SK-N-SH treated with all-trans-retinoic acid at 6 μM for 48 hours (cell line): ENCODE data around the gene STC2.

ENCODE experiments used
- ATAC-seq: fragments of 200-7000 bp; cut with Tn5 transposase; 3 replicates; pipeline ENCODE4 v1.9.1; 2020; ENCODE audit warnings: mild to moderate bottlenecking, moderate library complexity
- ARNTL ChIP-seq: fragments of 450-650 bp; formaldehyde crosslinking; IDR thresholded peaks from 2 replicates; pipeline ENCODE4 v1.5.0; 2020; ENCODE audit warnings: low read depth, mild to moderate bottlenecking, moderate library complexity, borderline replicate concordance
- BACH2 ChIP-seq: fragments of 250-450 bp; sonication (Bioruptor Pico); IDR thresholded peaks from 2 replicates; pipeline ENCODE4 v1.9.0; 2021; ENCODE audit warnings: mild to moderate bottlenecking, borderline replicate concordance
- CREB5 ChIP-seq: fragments of 250-450 bp; sonication (Bioruptor Pico); IDR thresholded peaks from 2 replicates; pipeline ENCODE4 v1.5.1; 2020; ENCODE audit warnings: low read depth, mild to moderate bottlenecking, moderate library complexity
- CSDC2 ChIP-seq: fragments of 250-450 bp; sonication (Bioruptor Pico); IDR thresholded peaks from 2 replicates; pipeline ENCODE4 v1.5.0; 2020; ENCODE audit warnings: mild to moderate bottlenecking, moderate library complexity
- CSRNP3 ChIP-seq: fragments of 250-450 bp; sonication (Bioruptor Pico); IDR thresholded peaks from 2 replicates; pipeline ENCODE4 v1.5.1; 2021; ENCODE audit warnings: mild to moderate bottlenecking, moderate library complexity
- ESRRG ChIP-seq: fragments of 250-450 bp; sonication (Bioruptor Pico); IDR thresholded peaks from 2 replicates; pipeline ENCODE4 v1.6.1; 2021; ENCODE audit warnings: mild to moderate bottlenecking
- GLIS3 ChIP-seq: fragments of 250-450 bp; sonication (Bioruptor Pico); IDR thresholded peaks from 2 replicates; pipeline ENCODE4 v1.5.0; 2020; ENCODE audit warnings: mild to moderate bottlenecking, moderate library complexity
- ISL1 ChIP-seq: fragments of 250-450 bp; sonication (Bioruptor Pico); IDR thresholded peaks from 2 replicates; pipeline ENCODE4 v2.1.2; 2022; ENCODE audit warnings: mild to moderate bottlenecking, moderate library complexity
- OSR1 ChIP-seq: fragments of 250-450 bp; sonication (Bioruptor Pico); IDR thresholded peaks from 2 replicates; pipeline ENCODE4 v1.8.0; 2022; ENCODE audit warnings: moderate library complexity, mild to moderate bottlenecking, inconsistent platforms
- PATZ1 ChIP-seq: fragments of 250-450 bp; sonication (Bioruptor Pico); IDR thresholded peaks from 2 replicates; pipeline ENCODE4 v1.8.0; 2020; ENCODE audit warnings: mild to moderate bottlenecking, moderate library complexity, borderline replicate concordance
- PPARA ChIP-seq: fragments of 250-450 bp; sonication (Bioruptor Pico); IDR thresholded peaks from 2 replicates; pipeline ENCODE4 v1.5.0; 2020; ENCODE audit warnings: mild to moderate bottlenecking, borderline replicate concordance
- RARB ChIP-seq: fragments of 250-450 bp; sonication (Bioruptor Pico); IDR thresholded peaks from 2 replicates; pipeline ENCODE4 v1.8.0; 2021; ENCODE audit warnings: mild to moderate bottlenecking, moderate library complexity
- TCF4 ChIP-seq: fragments of 250-450 bp; sonication (Bioruptor Pico); IDR thresholded peaks from 2 replicates; pipeline ENCODE4 v1.8.0; 2021; ENCODE audit warnings: mild to moderate bottlenecking, moderate library complexity, borderline replicate concordance
- TOX ChIP-seq: fragments of 250-450 bp; sonication (Bioruptor Pico); IDR thresholded peaks from 2 replicates; pipeline ENCODE4 v1.8.0; 2021; ENCODE audit warnings: mild to moderate bottlenecking, moderate library complexity, borderline replicate concordance
- TSHZ2 ChIP-seq: fragments of 250-450 bp; sonication (Bioruptor Pico); IDR thresholded peaks from 2 replicates; pipeline ENCODE4 v1.5.0; 2020; ENCODE audit warnings: mild to moderate bottlenecking, moderate library complexity
- ZC3H10 ChIP-seq: fragments of 250-450 bp; sonication (Bioruptor Pico); IDR thresholded peaks from 2 replicates; pipeline ENCODE4 v1.5.1; 2021; ENCODE audit warnings: mild to moderate bottlenecking, moderate library complexity
- ZFP3 ChIP-seq: fragments of 250-450 bp; sonication (Bioruptor Pico); IDR thresholded peaks from 2 replicates; pipeline ENCODE4 v1.5.0; 2020; ENCODE audit warnings: mild to moderate bottlenecking, moderate library complexity
- ZNF565 ChIP-seq: fragments of 450-650 bp; formaldehyde crosslinking; conservative IDR thresholded peaks from 2 replicates; pipeline ENCODE4 v1.5.0; 2020; ENCODE audit warnings: low read depth, mild to moderate bottlenecking, moderate library complexity
- ZNF70 ChIP-seq: fragments of 450-650 bp; formaldehyde crosslinking; IDR thresholded peaks from 2 replicates; pipeline ENCODE4 v1.5.0; 2020; ENCODE audit warnings: mild to moderate bottlenecking, moderate library complexity
- ZNF8 ChIP-seq: fragments of 450-650 bp; formaldehyde crosslinking; IDR thresholded peaks from 2 replicates; pipeline ENCODE4 v1.5.0; 2020; ENCODE audit warnings: mild to moderate bottlenecking, moderate library complexity
- TF ChIP-seq, protein P1 (sequence below): fragments of 250-450 bp; sonication (Bioruptor Pico); IDR thresholded peaks from 2 replicates; pipeline ENCODE4 v1.8.0; 2021; ENCODE audit warnings: low read depth, mild to moderate bottlenecking, moderate library complexity, borderline replicate concordance

Gene STC2

DNA sequence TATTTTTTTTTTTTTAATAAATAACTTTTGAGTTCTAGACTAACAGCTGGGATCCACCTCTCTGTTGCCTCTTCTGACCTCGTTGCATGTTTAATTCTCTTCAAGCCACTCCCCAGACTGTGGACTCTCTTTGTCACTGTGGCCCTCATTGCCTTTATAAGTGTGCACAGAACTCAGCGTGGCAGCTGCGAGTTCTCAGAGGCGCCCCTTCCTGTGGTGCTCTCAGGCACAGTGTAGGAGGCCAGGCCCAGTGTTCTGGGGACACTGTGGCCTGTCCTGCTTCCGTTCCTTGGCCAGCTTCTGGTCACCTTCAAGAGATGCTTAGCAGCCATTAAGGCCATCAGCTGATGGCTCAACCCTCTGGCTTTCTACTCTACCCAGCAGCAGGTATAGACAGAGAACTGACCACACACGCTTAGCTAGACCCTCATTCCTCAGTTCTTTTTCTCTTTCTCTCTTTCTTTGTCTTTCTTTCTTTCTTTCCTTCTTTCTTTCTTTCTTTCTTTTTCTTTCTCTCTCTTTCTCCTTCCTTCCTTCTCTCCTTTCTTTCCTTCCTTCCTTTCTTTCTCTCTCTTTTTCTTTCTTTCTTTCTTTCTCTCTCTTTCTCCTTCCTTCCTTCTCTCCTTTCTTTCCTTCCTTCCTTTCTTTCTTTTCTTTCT lies 27.7 kb downstream of the STC2 start:
- no peak for ATAC-seq

DNA sequence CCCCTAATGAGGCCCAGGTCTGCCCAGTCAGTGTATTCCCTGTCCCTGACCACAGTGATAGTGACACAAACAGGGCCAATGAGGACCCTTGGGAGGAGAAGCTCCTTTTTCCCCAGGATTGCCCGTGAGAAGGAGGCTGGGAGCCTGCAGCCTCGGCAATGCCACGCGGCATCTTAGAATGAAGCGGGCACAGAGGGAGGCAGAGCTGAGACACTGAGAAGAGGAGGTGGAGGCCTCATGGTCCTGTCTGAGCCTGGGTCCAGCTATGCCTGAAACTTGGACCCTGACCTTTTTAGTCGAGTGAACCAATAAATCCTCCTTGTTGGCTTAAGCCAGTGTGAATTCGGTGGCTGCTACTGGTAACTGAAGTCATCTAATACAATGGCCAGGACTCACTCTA lies 28.4 kb downstream of the STC2 start:
- no peak for ATAC-seq
- TF ChIP-seq ZNF70 (CRISPR knock-in tag) (no peak), TOX (no peak), BACH2 (CRISPR knock-in tag) (no peak), PATZ1 (CRISPR knock-in tag) (no peak), ESRRG (CRISPR knock-in tag) (no peak), TSHZ2 (CRISPR knock-in tag) (no peak), ZNF8 (CRISPR knock-in tag) (no peak), GLIS3 (no peak), ISL1 (no peak), TCF4 (no peak), ZC3H10 (CRISPR knock-in tag) (no peak), CSRNP3 (CRISPR knock-in tag) (no peak), CSDC2 (CRISPR knock-in tag) (no peak), PPARA (CRISPR knock-in tag) (no peak), OSR1 (CRISPR knock-in tag) (no peak), CREB5 (CRISPR knock-in tag) (no peak), RARB (no peak), ARNTL (CRISPR knock-in tag) (no peak), ZNF565 (no peak)
- TF ChIP-seq, protein P1, sequence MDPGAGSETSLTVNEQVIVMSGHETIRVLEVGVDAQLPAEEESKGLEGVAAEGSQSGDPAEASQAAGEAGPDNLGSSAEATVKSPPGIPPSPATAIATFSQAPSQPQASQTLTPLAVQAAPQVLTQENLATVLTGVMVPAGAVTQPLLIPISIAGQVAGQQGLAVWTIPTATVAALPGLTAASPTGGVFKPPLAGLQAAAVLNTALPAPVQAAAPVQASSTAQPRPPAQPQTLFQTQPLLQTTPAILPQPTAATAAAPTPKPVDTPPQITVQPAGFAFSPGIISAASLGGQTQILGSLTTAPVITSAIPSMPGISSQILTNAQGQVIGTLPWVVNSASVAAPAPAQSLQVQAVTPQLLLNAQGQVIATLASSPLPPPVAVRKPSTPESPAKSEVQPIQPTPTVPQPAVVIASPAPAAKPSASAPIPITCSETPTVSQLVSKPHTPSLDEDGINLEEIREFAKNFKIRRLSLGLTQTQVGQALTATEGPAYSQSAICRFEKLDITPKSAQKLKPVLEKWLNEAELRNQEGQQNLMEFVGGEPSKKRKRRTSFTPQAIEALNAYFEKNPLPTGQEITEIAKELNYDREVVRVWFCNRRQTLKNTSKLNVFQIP: no peak

More for the DNA sequence above, 27.7 kb downstream of the STC2 start:
- TF ChIP-seq ZFP3 (CRISPR knock-in tag) (no peak), BACH2 (CRISPR knock-in tag) (no peak), ARNTL (CRISPR knock-in tag) (no peak), ZC3H10 (CRISPR knock-in tag) (no peak), PATZ1 (CRISPR knock-in tag) (no peak)
